SK-N-SH (cell line): ENCODE results near the gene RREB1. TPM values are rescaled to one million over a fixed set of nuclear protein-coding genes. Genes with fewer than 3 reads are reported as not detected.

ENCODE experiments used
- CTCF ChIA-PET: fragments of 300-600, 350-600 bp; formaldehyde crosslinking; extraction: SDS; loops from one replicate; lab custom pipeline; 2021; lab: Yijun Ruan, JAX
- POLR2A ChIA-PET: fragments of 350-600 bp; sonication (Branson Sonifier 250); formaldehyde crosslinking; extraction: SDS; loops from one replicate; lab custom pipeline; 2020; ENCODE audit warnings: antibody characterized with exemption, inconsistent platforms; lab: Yijun Ruan, JAX
- DNase-seq: peaks from one replicate; pipeline ENCODE4 v3.0.0; 2012
- H2AFZ ChIP-seq: fragments of 200-600 bp; sonication (generic); 2 replicates; pipeline ENCODE4 v1.8.1; 2016; ENCODE audit warnings: antibody characterized with exemption, mild to moderate bottlenecking, low read depth
- H3F3A ChIP-seq: fragments of 200-600 bp; sonication (generic); replicated peaks from 2 replicates; pipeline ENCODE3; 2016; ENCODE audit warnings: antibody characterized with exemption, mild to moderate bottlenecking; ENCODE audit not compliant: insufficient read depth
- H3K27ac ChIP-seq, 2 experiments: fragments of 200-500 bp in 1 of 2; fragments of 200-600 bp in 1 of 2; sonication (Bioruptor generic) in 1 of 2; sonication (generic), shearing (Covaris generic) in 1 of 2; 2 replicates each; pipeline versions ENCODE4 v1.5.1 to v1.6.1; 2014 to 2016; ENCODE audit warnings: low read depth in 2 of 2, inconsistent platforms in 1 of 2, low read length in 1 of 2, mild to moderate bottlenecking in 1 of 2, mixed read lengths in 1 of 2
- H3K27me3 ChIP-seq: fragments of 200-600 bp; sonication (generic), shearing (Covaris generic); 2 replicates; pipeline ENCODE4 v1.6.1; 2016; ENCODE audit warnings: mixed run types; ENCODE audit not compliant: insufficient read depth
- H3K36me3 ChIP-seq, 2 experiments: fragments of 200-500 bp in 1 of 2; fragments of 200-600 bp in 1 of 2; sonication (Bioruptor generic) in 1 of 2; sonication (generic) in 1 of 2; replicated peaks in 1 of 2; 2 replicates each; pipeline versions ENCODE3 to v1.5.1; 2014 to 2016; ENCODE audit warnings: low read length in 1 of 2, mild to moderate bottlenecking in 1 of 2; ENCODE audit not compliant: insufficient read depth in 2 of 2, control insufficient read depth in 1 of 2
- H3K4me1 ChIP-seq, 2 experiments: fragments of 200-500 bp in 1 of 2; fragments of 200-600 bp in 1 of 2; sonication (Bioruptor generic) in 1 of 2; sonication (generic), shearing (Covaris generic) in 1 of 2; 2 replicates each; pipeline versions ENCODE4 v1.5.1 to v1.6.1; 2014 to 2016; ENCODE audit warnings: low read depth in 1 of 2, low read length in 1 of 2, mixed run types in 1 of 2; ENCODE audit not compliant: insufficient read depth in 2 of 2, control insufficient read depth in 1 of 2
- H3K4me2 ChIP-seq: fragments of 200-600 bp; sonication (generic), shearing (Covaris generic); 2 replicates; pipeline ENCODE4 v1.6.1; 2017; ENCODE audit warnings: mixed run types
- H3K4me3 ChIP-seq, 2 experiments: fragments of 200-500 bp in 1 of 2; fragments of 200-600 bp in 1 of 2; sonication (Bioruptor generic) in 1 of 2; sonication (generic), shearing (Covaris generic) in 1 of 2; 2 replicates each; pipeline versions ENCODE4 v1.5.1 to v1.8.1; 2014 to 2016; ENCODE audit warnings: low read depth in 2 of 2, inconsistent platforms in 1 of 2, low read length in 1 of 2, mild to moderate bottlenecking in 1 of 2, mixed read lengths in 1 of 2, moderate library complexity in 1 of 2
- H3K79me2 ChIP-seq: fragments of 200-600 bp; sonication (generic); 2 replicates; pipeline ENCODE4 v1.8.1; 2017; ENCODE audit warnings: mild to moderate bottlenecking; ENCODE audit not compliant: insufficient read depth
- H3K9ac ChIP-seq: fragments of 200-600 bp; sonication (generic); 2 replicates; pipeline ENCODE4 v1.6.1; 2017; ENCODE audit warnings: mixed run types
- H3K9me2 ChIP-seq: fragments of 200-600 bp; sonication (generic); 2 replicates; pipeline ENCODE4 v1.6.1; 2017; ENCODE audit warnings: mixed run types
- H3K9me3 ChIP-seq: fragments of 200-600 bp; sonication (generic); 2 replicates; pipeline ENCODE4 v1.6.1; 2017; ENCODE audit warnings: mixed run types, mild to moderate bottlenecking, moderate library complexity
- H4K20me1 ChIP-seq: fragments of 200-600 bp; sonication (generic); 2 replicates; pipeline ENCODE4 v1.6.1; 2017; ENCODE audit warnings: mild to moderate bottlenecking, mixed run types; ENCODE audit not compliant: insufficient read depth
- CTCF ChIP-seq: fragments of 200-600 bp; sonication (generic); IDR thresholded peaks from 2 replicates; pipeline ENCODE4 v1.6.1; 2017; ENCODE audit warnings: antibody characterized with exemption, mild to moderate bottlenecking, moderate library complexity
- EP300 ChIP-seq, 2 experiments: IDR thresholded peaks; 2 replicates each; pipeline versions ENCODE4 v1.4.0 to v1.6.1; 2012; ENCODE audit warnings: borderline replicate concordance in 1 of 2, low read depth in 1 of 2, low read length in 1 of 2
- EZH2phosphoT487 ChIP-seq: fragments of 200-600 bp; sonication (generic); IDR thresholded peaks from 2 replicates; pipeline ENCODE4 v1.6.1; 2017; ENCODE audit warnings: low read depth, mixed run types, mild to moderate bottlenecking, antibody characterized with exemption, moderate library complexity, borderline replicate concordance
- FOSL2 ChIP-seq: IDR thresholded peaks from 2 replicates; pipeline ENCODE4 v1.4.0; 2012; ENCODE audit warnings: low read depth, mild to moderate bottlenecking, moderate library complexity, borderline replicate concordance
- POLR2AphosphoS5 ChIP-seq: IDR thresholded peaks from 2 replicates; pipeline ENCODE4 v1.6.1; 2012; ENCODE audit warnings: low read depth, low read length
- REST ChIP-seq: IDR thresholded peaks from 2 replicates; pipeline ENCODE4 v1.6.1; 2012; ENCODE audit warnings: mild to moderate bottlenecking, low read depth, low read length, moderate library complexity
- RFX5 ChIP-seq: IDR thresholded peaks from 2 replicates; pipeline ENCODE4 v1.6.1; 2012; ENCODE audit warnings: mild to moderate bottlenecking, improper control_type of control experiment, low read length
- SIN3A ChIP-seq: IDR thresholded peaks from 2 replicates; pipeline ENCODE4 v1.6.1; 2012; ENCODE audit warnings: low read depth, mild to moderate bottlenecking, low read length, moderate library complexity, borderline replicate concordance
- TEAD4 ChIP-seq: IDR thresholded peaks from 2 replicates; pipeline ENCODE4 v1.4.0; 2012; ENCODE audit warnings: mild to moderate bottlenecking, borderline replicate concordance; ENCODE audit not compliant: insufficient read depth
- WGBS: methylation state at CpG from one replicate; pipeline ENCODE4 v1.1.6; 2017; ENCODE audit warnings: low lambda C conversion rate; 5-methylcytosine and 5-hydroxymethylcytosine counted together
- polyA plus RNA-seq, 3 experiments: library from polyadenylated mRNA; depleted of rRNA; stranded (reverse); fragments of >200 nt; gene quantifications; 2 replicates each; pipeline ENCODE4 v1.2.3, GENCODE V29; 2012
- TF ChIP-seq, protein P1 (sequence below): IDR thresholded peaks from 2 replicates; pipeline ENCODE4; 2012

The RREB1 gene
- polyA plus RNA-seq, 1 of the 3 experiments (the other 2 are of a cell fraction) = 2.0 TPM

- no peak overlapping the region; a peak in 1 of 4 replicates for H3K4me3 ChIP-seq
- H2AFZ ChIP-seq = peak overlapping the region; percentile 69
- no peaks in the 10 kb centered on the region for H3K9me2 ChIP-seq
- TF ChIP-seq SIN3A = no peak
- TF ChIP-seq FOSL2 = no peak
- TF ChIP-seq, protein P1, sequence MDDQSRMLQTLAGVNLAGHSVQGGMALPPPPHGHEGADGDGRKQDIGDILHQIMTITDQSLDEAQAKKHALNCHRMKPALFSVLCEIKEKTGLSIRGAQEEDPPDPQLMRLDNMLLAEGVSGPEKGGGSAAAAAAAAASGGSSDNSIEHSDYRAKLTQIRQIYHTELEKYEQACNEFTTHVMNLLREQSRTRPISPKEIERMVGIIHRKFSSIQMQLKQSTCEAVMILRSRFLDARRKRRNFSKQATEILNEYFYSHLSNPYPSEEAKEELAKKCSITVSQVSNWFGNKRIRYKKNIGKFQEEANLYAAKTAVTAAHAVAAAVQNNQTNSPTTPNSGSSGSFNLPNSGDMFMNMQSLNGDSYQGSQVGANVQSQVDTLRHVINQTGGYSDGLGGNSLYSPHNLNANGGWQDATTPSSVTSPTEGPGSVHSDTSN = no peak
- TF ChIP-seq EZH2phosphoT487 = no peak
- no peak for TF ChIP-seq RFX5
- TF ChIP-seq EP300 (IDR thresholded peaks at IDR 0.05; ENCODE audit: borderline replicate concordance in 1 of 2, low read depth in 1 of 2, low read length in 1 of 2) = no peak
- no peak for TF ChIP-seq CTCF
- no peak for TF ChIP-seq TEAD4
- no peak for TF ChIP-seq POLR2AphosphoS5
- TF ChIP-seq, all 33 proteins: peak for 0
- Histone ChIP-seq H3K27me3 (no peaks in the 10 kb centered on the region), H3K79me2 (no peaks in the 10 kb centered on the region), H3K27ac (no peak overlapping the region), H3K36me3 (no peaks in the 10 kb centered on the region), H3K9ac (no peak overlapping the region), H3F3A (no peaks in the 10 kb centered on the region), H4K20me1 (no peaks in the 10 kb centered on the region), H3K4me1 (peaks cover 0 to 4% of the 10 kb centered on the region in 2 experiments; a peak in 2 of 4 replicates), H3K9me3 (no peaks in the 10 kb centered on the region), H3K4me2 (peak overlapping the region; percentile 42)
- ChIA-PET CTCF (no interaction called here), POLR2A (no interaction called here)
- no peak for DNase-seq
- WGBS = 64% methylated on average over 9 of the region's 9 CpGs
Observed at GRCh38 chr6:7086488-7086887, 21.3 kb upstream of the RREB1 start.

- TF ChIP-seq CTCF (peak; percentile 30), REST (no peak)
- TF ChIP-seq, all 33 proteins: peak for 1
- H3K27ac ChIP-seq = no peak overlapping the region
- DNase-seq = no peak
- H3K9me2 ChIP-seq = no peaks in the 10 kb centered on the region
- H3K27me3 ChIP-seq = no peaks in the 10 kb centered on the region
- H3K4me2 ChIP-seq = peak overlapping the region; percentile 42
- ChIA-PET POLR2A (no interaction called here), CTCF (no interaction called here)
- no peaks in the 10 kb centered on the region for H3K79me2 ChIP-seq
- peak overlapping the region; percentile 69 for H2AFZ ChIP-seq
- H3K4me1 ChIP-seq = peaks cover 0 to 4% of the 10 kb centered on the region in 2 experiments; a peak in 2 of 4 replicates
- no peaks in the 10 kb centered on the region for H3K9me3 ChIP-seq
- peak overlapping the region in 1 of 2 experiments; percentile 3; a peak in 1 of 4 replicates for H3K4me3 ChIP-seq
- no peak overlapping the region for H3K9ac ChIP-seq
- H3F3A ChIP-seq = no peaks in the 10 kb centered on the region
- no peaks in the 10 kb centered on the region for H3K36me3 ChIP-seq
- H4K20me1 ChIP-seq = no peaks in the 10 kb centered on the region
- WGBS = 75% methylated on average over 3 of the region's 3 CpGs
Observed at GRCh38 chr6:7087066-7087465, 20.7 kb upstream of the RREB1 start.
